ENCODE data around the gene ETFA. TPM values are rescaled to one million over a fixed set of nuclear protein-coding genes. Genes with fewer than 3 reads are reported as not detected.
A peak's percentile ranks its signal among the peaks of the same experiment; 100 is the strongest.

ETFA gene
- polyA plus RNA-seq, 3 donors = 62.1 to 178 (median 166) TPM

DNA sequence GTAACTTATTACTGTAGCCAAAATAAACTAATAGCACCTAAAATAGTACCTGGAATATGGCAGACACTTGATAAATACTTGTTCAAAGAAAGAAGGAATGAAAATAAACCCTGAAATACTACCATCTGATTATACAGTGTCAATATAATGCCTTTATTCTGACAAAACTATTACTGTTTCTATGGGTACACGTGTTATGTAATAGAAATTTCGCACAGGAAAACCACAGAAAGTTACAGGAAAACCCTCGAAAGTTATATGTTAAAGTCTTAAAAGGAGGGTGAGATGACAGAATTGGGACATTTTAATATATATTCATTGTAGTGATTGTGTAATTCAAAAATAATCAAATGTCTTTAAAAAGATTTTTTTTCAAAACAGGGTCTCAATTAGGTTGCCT is 28.8 kb downstream of the ETFA start:
- intact Hi-C loops (cut with micrococcal nuclease) = no loop called here
- H3K4me3 Mint-ChIP-seq = no peak overlapping the region

GRCh38 chr15:76278651-76279050 is 32.6 kb downstream of the ETFA start:
- H3K36me3 ChIP-seq (replicated peaks in 1 of 2; ENCODE audit: control insufficient read depth in 1 of 2, insufficient read depth in 2 of 2, low read length in 2 of 2) = peaks cover 69 to 98% of the 10 kb centered on the region in 2 donors
- no peaks in the 10 kb centered on the region for H3K9me3 ChIP-seq (replicated peaks in 1 of 2; ENCODE audit: control insufficient read depth in 1 of 2, insufficient read depth in 1 of 2, low read length in 2 of 2)
- no peaks in the 10 kb centered on the region for H3K27me3 ChIP-seq (ENCODE audit: control insufficient read depth in 2 of 2, insufficient read depth in 2 of 2, low read length in 2 of 2)
- H3K27ac ChIP-seq (ENCODE audit: low read depth in 1 of 2, low read length in 2 of 2) = no peak overlapping the region
- no peak for DNase-seq
- Mint-ChIP-seq H3K4me1 (peaks cover 2% of the 10 kb centered on the region), H3K4me3 (no peak overlapping the region), H3K27me3 (ENCODE audit: low read depth in 3 of 3) (peaks cover 0 to 2% (median 0%) of the 10 kb centered on the region in 3 donors), H3K36me3 (peaks cover 74 to 85% of the 10 kb centered on the region in 2 donors), H3K27ac (peak overlapping the region in 2 of 7 donors; percentile 14 to 20), H3K9me3 (peaks cover 0 to 2% (median 0%) of the 10 kb centered on the region in 7 donors)
- intact Hi-C loops (cut with micrococcal nuclease) = no loop called here
- WGBS (ENCODE audit: insufficient coverage) = no CpG with 5 or more reads among the region's 1 CpG
- no peak overlapping the region for H3K4me3 ChIP-seq (replicated peaks in 1 of 3; ENCODE audit: low read depth in 2 of 3, low read length in 3 of 3)
- H3K9ac ChIP-seq (ENCODE audit: insufficient read depth, low read length, poor library complexity, severe bottlenecking) = no peak overlapping the region
- H4K20me1 ChIP-seq (ENCODE audit: insufficient read depth, low read length) = no peaks in the 10 kb centered on the region
- H3K4me2 ChIP-seq (replicated peaks; ENCODE audit: extremely low read depth, low read length, poor library complexity, severe bottlenecking) = no peak overlapping the region
- TF ChIP-seq CTCF (IDR thresholded peaks at IDR 0.05) = no peak
- no peaks in the 10 kb centered on the region for H3K79me2 ChIP-seq (ENCODE audit: insufficient read depth, low read length)
- H2AFZ ChIP-seq (ENCODE audit: insufficient read depth, low read depth, low read length, poor library complexity, severe bottlenecking) = no peak overlapping the region
- peaks cover 4 to 11% of the 10 kb centered on the region in 2 donors for H3K4me1 ChIP-seq (ENCODE audit: control insufficient read depth in 1 of 2, insufficient read depth in 2 of 2, low read length in 2 of 2)

More for the DNA sequence above, 28.8 kb downstream of the ETFA start:
- no peak overlapping the region for H3K4me3 ChIP-seq (replicated peaks in 1 of 3; ENCODE audit: low read depth in 2 of 3, low read length in 3 of 3)
- peaks cover 0 to 2% (median 0%) of the 10 kb centered on the region in 7 donors for H3K9me3 Mint-ChIP-seq
- no peak overlapping the region for H3K4me2 ChIP-seq (replicated peaks; ENCODE audit: extremely low read depth, low read length, poor library complexity, severe bottlenecking)
- H2AFZ ChIP-seq (ENCODE audit: insufficient read depth, low read depth, low read length, poor library complexity, severe bottlenecking) = no peak overlapping the region
- peak overlapping the region; percentile 21 for H3K9ac ChIP-seq (ENCODE audit: insufficient read depth, low read length, poor library complexity, severe bottlenecking)
- no peaks in the 10 kb centered on the region for H4K20me1 ChIP-seq (ENCODE audit: insufficient read depth, low read length)
- TF ChIP-seq CTCF (IDR thresholded peaks at IDR 0.05) = no peak
- WGBS (ENCODE audit: insufficient coverage) = no CpG with 5 or more reads among the region's 3 CpGs
- H3K4me1 ChIP-seq (ENCODE audit: control insufficient read depth in 1 of 2, insufficient read depth in 2 of 2, low read length in 2 of 2) = peaks cover 4 to 11% of the 10 kb centered on the region in 2 donors
- no peaks in the 10 kb centered on the region for H3K27me3 ChIP-seq (ENCODE audit: control insufficient read depth in 2 of 2, insufficient read depth in 2 of 2, low read length in 2 of 2)
- H3K27me3 Mint-ChIP-seq (ENCODE audit: low read depth in 3 of 3) = peaks cover 0 to 2% (median 0%) of the 10 kb centered on the region in 3 donors
- H3K36me3 Mint-ChIP-seq = peaks cover 78 to 89% of the 10 kb centered on the region in 2 donors
- H3K27ac ChIP-seq (ENCODE audit: low read depth in 1 of 2, low read length in 2 of 2) = no peak overlapping the region
- no peak for DNase-seq
- H3K27ac Mint-ChIP-seq = peak overlapping the region in 1 of 7 donors; percentile 1
- no peaks in the 10 kb centered on the region for H3K9me3 ChIP-seq (replicated peaks in 1 of 2; ENCODE audit: control insufficient read depth in 1 of 2, insufficient read depth in 1 of 2, low read length in 2 of 2)
- no peaks in the 10 kb centered on the region for H3K79me2 ChIP-seq (ENCODE audit: insufficient read depth, low read length)
- peaks cover 78 to 98% of the 10 kb centered on the region in 2 donors for H3K36me3 ChIP-seq (replicated peaks in 1 of 2; ENCODE audit: control insufficient read depth in 1 of 2, insufficient read depth in 2 of 2, low read length in 2 of 2)
- H3K4me1 Mint-ChIP-seq = peaks cover 8% of the 10 kb centered on the region
